HEK293 (cell line): ENCODE measurements around the gene ZNF467.

ENCODE experiments used
- AEBP2 ChIP-seq: fragments of 450-650 bp; formaldehyde crosslinking; IDR thresholded peaks from 2 replicates; pipeline ENCODE4 v1.5.1; 2016; ENCODE audit warnings: missing biosample characterization, missing genetic modification characterization, borderline replicate concordance
- BCL11A ChIP-seq: fragments of 450-650 bp; formaldehyde crosslinking; IDR thresholded peaks from 2 replicates; pipeline ENCODE4 v1.5.1; 2016; ENCODE audit warnings: low read depth, missing biosample characterization, missing genetic modification characterization
- CTCF ChIP-seq: fragments of 450-650 bp; formaldehyde crosslinking; IDR thresholded peaks from 2 replicates; pipeline ENCODE4 v1.5.1; 2016; ENCODE audit warnings: missing biosample characterization, missing genetic modification characterization
- GLIS1 ChIP-seq: fragments of 450-650 bp; formaldehyde crosslinking; IDR thresholded peaks from 2 replicates; pipeline ENCODE4 v1.5.1; 2016; ENCODE audit warnings: missing biosample characterization, missing genetic modification characterization
- HOXA7 ChIP-seq: sonication (generic); formaldehyde crosslinking; IDR thresholded peaks from 2 replicates; pipeline ENCODE4 v1.8.1; 2022; ENCODE audit warnings: missing genetic modification reagents, borderline replicate concordance
- IKZF3 ChIP-seq: fragments of 450-650 bp; IDR thresholded peaks from 2 replicates; pipeline ENCODE4 v1.5.0; 2018; ENCODE audit warnings: missing biosample characterization, mild to moderate bottlenecking, missing genetic modification characterization, moderate library complexity
- KLF7 ChIP-seq: fragments of 450-650 bp; formaldehyde crosslinking; IDR thresholded peaks from 2 replicates; pipeline ENCODE4 v1.5.1; 2016; ENCODE audit warnings: missing biosample characterization, missing genetic modification characterization, borderline replicate concordance
- MEIS1 ChIP-seq: sonication (generic); formaldehyde crosslinking; IDR thresholded peaks from 2 replicates; pipeline ENCODE4 v1.8.1; 2022; ENCODE audit warnings: missing genetic modification reagents, mild to moderate bottlenecking, borderline replicate concordance
- RBAK ChIP-seq: fragments of 450-650 bp; formaldehyde crosslinking; IDR thresholded peaks from 2 replicates; pipeline ENCODE4 v1.5.1; 2016; ENCODE audit warnings: missing biosample characterization, missing genetic modification characterization
- TCF7L2 ChIP-seq: IDR thresholded peaks from 2 replicates; pipeline ENCODE4 v1.6.1; 2011; ENCODE audit warnings: low read depth, mild to moderate bottlenecking, inconsistent platforms, low read length, moderate library complexity, borderline replicate concordance
- YY2 ChIP-seq: fragments of 450-650 bp; formaldehyde crosslinking; IDR thresholded peaks from 2 replicates; pipeline ENCODE4 v1.5.1; 2016; ENCODE audit warnings: missing biosample characterization, missing genetic modification characterization
- ZBTB1 ChIP-seq: fragments of 450-650 bp; formaldehyde crosslinking; IDR thresholded peaks from 2 replicates; pipeline ENCODE4 v1.5.1; 2016; ENCODE audit warnings: missing biosample characterization, missing genetic modification characterization
- ZBTB6 ChIP-seq: fragments of 450-650 bp; formaldehyde crosslinking; IDR thresholded peaks from 2 replicates; pipeline ENCODE4 v1.5.1; 2017; ENCODE audit warnings: missing biosample characterization, missing genetic modification characterization
- ZNF157 ChIP-seq: fragments of 450-650 bp; formaldehyde crosslinking; IDR thresholded peaks from 2 replicates; pipeline ENCODE4 v1.5.1; 2016; ENCODE audit warnings: missing biosample characterization, missing genetic modification characterization
- ZNF214 ChIP-seq: fragments of 450-650 bp; formaldehyde crosslinking; IDR thresholded peaks from 2 replicates; pipeline ENCODE4 v1.5.1; 2017; ENCODE audit warnings: missing biosample characterization, mild to moderate bottlenecking, missing genetic modification characterization, borderline replicate concordance
- ZNF280D ChIP-seq: fragments of 450-650 bp; formaldehyde crosslinking; IDR thresholded peaks from 2 replicates; pipeline ENCODE4 v1.5.1; 2016; ENCODE audit warnings: missing biosample characterization, missing genetic modification characterization
- ZNF426 ChIP-seq: fragments of 450-650 bp; formaldehyde crosslinking; IDR thresholded peaks from 2 replicates; pipeline ENCODE4 v1.5.1; 2017; ENCODE audit warnings: missing biosample characterization, missing genetic modification characterization, mild to moderate bottlenecking, inconsistent platforms, moderate library complexity
- ZNF501 ChIP-seq: fragments of 450-650 bp; formaldehyde crosslinking; IDR thresholded peaks from 2 replicates; pipeline ENCODE4 v1.5.1; 2016; ENCODE audit warnings: missing biosample characterization, missing genetic modification characterization
- ZNF530 ChIP-seq: fragments of 450-650 bp; formaldehyde crosslinking; IDR thresholded peaks from 2 replicates; pipeline ENCODE4 v1.5.1; 2016; ENCODE audit warnings: low read depth, missing biosample characterization, missing genetic modification characterization
- ZNF624 ChIP-seq: fragments of 450-650 bp; formaldehyde crosslinking; IDR thresholded peaks from 2 replicates; pipeline ENCODE4 v1.5.1; 2017; ENCODE audit warnings: missing biosample characterization, missing genetic modification characterization
- ZNF626 ChIP-seq: fragments of 450-650 bp; sonication (Bioruptor Pico); formaldehyde crosslinking; IDR thresholded peaks from 2 replicates; pipeline ENCODE4 v1.5.1; 2018; ENCODE audit warnings: missing biosample characterization, missing genetic modification characterization, inconsistent platforms
- ZNF629 ChIP-seq: fragments of 450-650 bp; formaldehyde crosslinking; IDR thresholded peaks from 2 replicates; pipeline ENCODE4 v1.5.1; 2017; ENCODE audit warnings: missing biosample characterization, missing genetic modification characterization
- ZNF658 ChIP-seq: fragments of 450-650 bp; formaldehyde crosslinking; IDR thresholded peaks from 2 replicates; pipeline ENCODE4; 2016; ENCODE audit warnings: missing biosample characterization, missing genetic modification characterization
- ZNF692 ChIP-seq: fragments of 450-650 bp; formaldehyde crosslinking; IDR thresholded peaks from 2 replicates; pipeline ENCODE4 v1.5.1; 2016; ENCODE audit warnings: missing biosample characterization, missing genetic modification characterization
- ZNF704 ChIP-seq: fragments of 450-650 bp; formaldehyde crosslinking; IDR thresholded peaks from 2 replicates; pipeline ENCODE4 v1.5.1; 2016; ENCODE audit warnings: missing biosample characterization, missing genetic modification characterization
- ZNF837 ChIP-seq: fragments of 450-650 bp; formaldehyde crosslinking; IDR thresholded peaks from 2 replicates; pipeline ENCODE4 v1.5.1; 2016; ENCODE audit warnings: missing biosample characterization, missing genetic modification characterization
- ZSCAN30 ChIP-seq: fragments of 450-650 bp; IDR thresholded peaks from 2 replicates; pipeline ENCODE4 v1.5.1; 2018; ENCODE audit warnings: missing biosample characterization, mild to moderate bottlenecking, missing genetic modification characterization, moderate library complexity

Gene ZNF467

GRCh38 chr7:149753375-149754233 is 19.8 kb downstream of the ZNF467 start (continued):
- no peak for TF ChIP-seq ZNF280D (tag by site-specific recombination)
- TF ChIP-seq CTCF (tag by site-specific recombination), result peak; percentile 61
- TF ChIP-seq ZBTB6 (tag by site-specific recombination), result no peak
- no peak for TF ChIP-seq ZBTB1 (tag by site-specific recombination)
- TF ChIP-seq ZNF426 (tag by site-specific recombination), result no peak
- TF ChIP-seq ZNF837 (tag by site-specific recombination), result no peak
- TF ChIP-seq KLF7, result no peak
- no peak for TF ChIP-seq AEBP2 (tag by site-specific recombination)
- no peak for TF ChIP-seq RBAK (tag by site-specific recombination)
- TF ChIP-seq ZNF214 (tag by site-specific recombination), result no peak
- no peak for TF ChIP-seq YY2 (tag by site-specific recombination)
- no peak for TF ChIP-seq ZNF658 (tag by site-specific recombination)
- no peak for TF ChIP-seq ZNF704 (tag by site-specific recombination)
- no peak for TF ChIP-seq ZNF530 (tag by site-specific recombination)
- no peak for TF ChIP-seq ZNF624
- TF ChIP-seq BCL11A (tag by site-specific recombination), result no peak
- no peak for TF ChIP-seq ZNF501 (tag by site-specific recombination)
- TF ChIP-seq GLIS1 (tag by site-specific recombination), result peak; percentile 34; the same call in 1 of the 2 replicates
- no peak for TF ChIP-seq ZNF629
- TF ChIP-seq MEIS1, result no peak
- TF ChIP-seq ZNF626 (tag by site-specific recombination), result no peak
- no peak for TF ChIP-seq ZNF692 (tag by site-specific recombination)
- TF ChIP-seq ZSCAN30 (tag by site-specific recombination), result no peak
- no peak for TF ChIP-seq ZNF157 (tag by site-specific recombination)
- TF ChIP-seq TCF7L2, result no peak
- peak; percentile 80 for TF ChIP-seq IKZF3 (tag by site-specific recombination)
- no peak for TF ChIP-seq HOXA7 (CRISPR knock-in tag)
